Stimulated activated CD4-positive, alpha-beta T cell treated with anti-CD3 and anti-CD28 coated beads, Interleukin-1b, Interleukin-23, amount 100 ng/mL, for 4 hours (primary cell): ENCODE results near the gene UBAC2.

Experiments used
- DNase-seq, 2 donors: peaks; one replicate each; pipeline ENCODE4 v3.0.0-alpha.2; 2020; ENCODE audit warnings: low read depth in 2 of 2

Gene UBAC2

GRCh38 chr13:99295488-99296252 lies 95.0 kb downstream of the UBAC2 start:
- no peak for DNase-seq

GRCh38 chr13:99296398-99296797 lies 95.7 kb downstream of the UBAC2 start:
- no peak for DNase-seq

DNA sequence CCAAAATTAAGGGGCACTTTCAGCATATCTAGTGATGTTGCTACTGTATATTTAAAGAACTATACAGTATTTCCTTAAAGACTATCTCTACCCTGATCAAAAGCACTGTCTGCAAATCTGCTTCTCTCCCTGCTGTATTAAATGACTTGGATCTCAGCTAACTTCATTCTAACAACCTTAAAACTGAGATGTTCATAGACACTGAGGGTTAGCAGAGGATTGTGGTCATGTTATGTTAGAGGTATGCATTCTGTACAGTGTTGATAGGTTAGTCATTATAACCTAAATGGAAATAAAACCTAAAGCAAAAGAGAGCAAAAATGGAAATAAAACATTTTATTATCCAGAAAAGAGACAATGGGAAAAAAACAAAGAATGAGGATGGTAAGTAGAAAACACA lies 96.7 kb downstream of the UBAC2 start:
- DNase-seq: no peak

DNA sequence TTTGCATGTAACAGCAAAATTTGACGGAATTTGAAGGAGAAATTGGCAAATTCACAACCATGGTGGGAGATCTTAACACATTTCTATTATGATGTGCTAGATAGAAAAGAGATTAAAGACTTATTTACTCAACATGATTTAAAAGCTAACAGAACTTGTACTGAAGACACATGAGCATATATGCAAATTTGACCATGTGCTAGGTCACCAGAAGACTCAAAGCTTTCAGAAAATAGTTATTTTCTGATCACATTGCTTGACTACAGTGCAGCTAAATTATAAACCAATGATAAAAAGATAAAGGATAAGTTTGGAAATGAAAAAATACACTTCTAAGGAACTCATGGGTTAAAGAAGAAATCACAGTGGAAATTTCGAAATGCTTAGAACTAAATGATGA lies 97.4 kb downstream of the UBAC2 start:
- DNase-seq: no peak

GRCh38 chr13:99299256-99299919 lies 98.7 kb downstream of the UBAC2 start:
- no peak for DNase-seq

- no peak for DNase-seq
Measured at GRCh38 chr13:99299920-99300341, 99.3 kb downstream of the UBAC2 start.

GRCh38 chr13:99301056-99301838 lies 100.6 kb downstream of the UBAC2 start:
- DNase-seq: no peak

DNA sequence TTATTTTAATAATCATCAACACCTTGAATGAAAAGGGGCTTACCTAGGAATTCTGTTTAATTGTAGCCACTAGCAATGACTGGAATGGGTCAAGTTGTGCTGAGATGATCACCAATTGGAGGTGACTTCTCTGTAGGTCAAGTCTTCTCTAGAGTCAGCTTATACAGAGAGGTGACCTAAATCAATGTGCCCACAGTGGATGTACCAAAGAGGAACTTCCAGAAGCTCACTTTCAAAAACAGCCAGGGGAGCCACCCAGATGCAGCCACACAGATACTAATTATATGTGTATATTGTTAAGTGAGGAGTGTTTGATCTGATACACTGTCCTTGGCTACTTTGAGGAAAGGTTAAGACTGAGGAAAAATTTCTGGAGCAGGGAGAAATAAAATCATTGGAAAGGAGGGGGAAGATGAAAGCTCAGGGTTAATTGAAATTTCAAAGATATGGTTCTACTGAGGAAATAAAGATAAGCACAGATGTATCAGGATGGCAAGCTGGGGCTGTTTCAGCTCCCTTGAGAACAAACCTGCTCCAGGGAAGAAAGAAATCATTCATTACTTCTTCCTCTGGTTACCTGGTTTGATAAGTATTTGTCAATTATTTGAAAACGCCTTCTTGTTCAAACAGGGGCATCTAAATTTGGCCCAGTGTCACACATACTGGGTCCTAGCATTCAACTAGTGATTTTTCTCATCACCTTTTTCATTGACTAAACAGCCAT lies 101.4 kb downstream of the UBAC2 start:
- DNase-seq: no peak

- no peak for DNase-seq
Measured at GRCh38 chr13:99302637-99303505, 102.2 kb downstream of the UBAC2 start.

GRCh38 chr13:99303863-99304521 lies 103.3 kb downstream of the UBAC2 start:
- DNase-seq: peak; percentile 22 to 39

- no peak for DNase-seq
Measured at GRCh38 chr13:99304541-99304940, 103.9 kb downstream of the UBAC2 start.

DNA sequence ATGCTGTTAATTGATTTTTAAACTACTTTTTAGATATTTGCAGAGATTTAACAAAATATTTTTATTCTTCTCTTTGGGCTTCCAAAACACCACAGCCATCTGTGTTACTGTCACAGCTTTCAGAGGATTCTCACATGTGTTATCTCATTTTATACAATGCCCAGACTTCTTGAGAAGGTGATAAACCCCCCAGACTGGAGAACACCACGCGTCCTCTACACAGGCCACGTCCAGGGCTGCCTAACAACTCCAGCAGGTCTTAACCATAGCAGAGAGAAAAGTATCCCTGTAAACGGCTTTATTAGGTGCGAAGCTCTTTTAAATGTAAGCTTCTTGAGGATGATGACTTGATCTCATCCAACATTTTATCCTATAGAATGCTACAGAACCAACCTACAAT lies 104.5 kb downstream of the UBAC2 start:
- DNase-seq: no peak

GRCh38 chr13:99305566-99305965 lies 104.9 kb downstream of the UBAC2 start:
- DNase-seq: no peak

DNA sequence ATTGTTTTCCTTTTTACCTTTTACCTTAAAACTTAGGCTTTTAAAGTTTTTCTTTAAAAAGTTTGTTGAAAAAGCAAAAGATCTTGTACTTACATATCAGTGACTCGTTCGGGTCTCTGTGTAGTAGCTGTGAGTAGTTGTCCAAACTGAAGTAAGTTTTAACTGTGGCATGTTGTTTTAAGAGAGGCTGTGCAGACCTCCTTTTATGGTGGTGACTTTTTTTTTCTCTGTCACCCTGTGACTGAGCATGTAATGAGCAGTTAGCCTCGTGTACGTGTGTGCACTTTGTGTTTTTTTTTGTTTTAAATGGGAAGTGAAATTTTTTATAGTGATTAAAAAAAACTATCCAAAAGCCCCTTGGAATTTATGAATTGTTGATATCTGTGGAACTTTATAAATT lies 106.6 kb downstream of the UBAC2 start, which contains the start of gene GPR183:
Gene GPR183, minus strand, starts transcription at position 153 of the 400 bp plus-strand sequence. CDS start 11,254 bp downstream, outside the sequence.
- DNase-seq: no peak

- peak; percentile 41 to 48 for DNase-seq
Measured at GRCh38 chr13:99307648-99308339, 107.1 kb downstream of the UBAC2 start.

- DNase-seq: no peak
Measured at GRCh38 chr13:99308471-99309087, 107.9 kb downstream of the UBAC2 start.

GRCh38 chr13:99310382-99311031 lies 109.9 kb downstream of the UBAC2 start:
- DNase-seq: no peak

DNA sequence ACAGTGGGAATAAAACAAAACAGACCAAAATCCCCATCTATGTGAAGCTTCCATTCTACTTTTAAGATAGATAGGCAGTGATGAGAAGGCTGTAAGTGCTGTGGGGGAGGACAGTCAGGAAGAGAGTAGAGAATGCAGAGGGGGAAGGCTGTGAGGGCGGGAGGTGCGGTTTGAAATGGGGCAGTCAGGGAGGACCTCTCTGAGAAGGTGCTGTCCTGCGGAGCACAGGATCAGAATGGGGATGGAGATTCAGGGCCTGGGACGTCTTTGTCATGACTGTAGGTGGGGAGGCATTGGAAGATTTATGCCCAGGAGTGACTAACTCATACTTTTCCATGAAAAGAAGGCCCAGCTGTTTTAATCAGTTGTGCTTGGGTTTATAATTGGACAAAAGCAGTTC lies 110.5 kb downstream of the UBAC2 start:
- no peak for DNase-seq
